ENCODE results near the gene KLHL42.

KLHL42 gene

DNA sequence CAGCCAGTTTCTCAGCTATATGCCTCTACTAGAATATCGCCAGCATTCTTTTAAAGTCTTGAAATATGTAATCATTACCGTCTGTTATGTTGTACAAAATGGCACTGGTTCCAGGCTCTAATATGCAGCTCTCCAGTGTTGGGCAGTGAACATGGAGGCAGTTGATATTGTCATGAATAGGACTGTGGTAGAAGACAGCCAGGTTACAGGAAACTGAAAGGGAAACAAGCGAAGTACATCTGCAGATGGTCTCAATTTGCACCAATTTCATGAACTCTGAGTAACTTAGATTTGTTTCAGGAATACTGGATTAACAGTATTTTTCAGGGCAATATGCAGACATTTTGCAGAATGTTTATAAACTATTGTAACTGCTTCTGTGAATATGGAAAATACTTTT lies 13.4 kb upstream of the KLHL42 start:
- no peak for DNase-seq (ENCODE audit: low read depth in 1 of 2, low spot score in 1 of 2)
- in situ Hi-C loops (cut with HindIII; ENCODE audit: low pct_unique_long_range_greater_than_20kb, low sequenced_read_pairs), result no loop called here
- no peak for TF ChIP-seq JUND (IDR thresholded peaks at IDR 0.05; ENCODE audit: low read depth)

- DNase-seq (ENCODE audit: low read depth in 1 of 2, low spot score in 1 of 2), result no peak
- no peak for TF ChIP-seq JUND (IDR thresholded peaks at IDR 0.05; ENCODE audit: low read depth)
- in situ Hi-C loops (cut with HindIII; ENCODE audit: low pct_unique_long_range_greater_than_20kb, low sequenced_read_pairs), result no loop called here
These were observed 10.8 kb upstream of the KLHL42 start for GRCh38 chr12:27769142-27769673.

GRCh38 chr12:27771481-27772327 lies 8.3 kb upstream of the KLHL42 start:
- no peak for TF ChIP-seq JUND (IDR thresholded peaks at IDR 0.05; ENCODE audit: low read depth)
- in situ Hi-C loops (cut with HindIII; ENCODE audit: low pct_unique_long_range_greater_than_20kb, low sequenced_read_pairs), result no loop called here
- DNase-seq (ENCODE audit: low read depth in 1 of 2, low spot score in 1 of 2), result no peak

- TF ChIP-seq JUND (IDR thresholded peaks at IDR 0.05; ENCODE audit: low read depth), result no peak
- in situ Hi-C loops (cut with HindIII; ENCODE audit: low pct_unique_long_range_greater_than_20kb, low sequenced_read_pairs), result no loop called here
- no peak for DNase-seq (ENCODE audit: low read depth in 1 of 2, low spot score in 1 of 2)
These were observed 7.5 kb upstream of the KLHL42 start for GRCh38 chr12:27772328-27773049.

DNA sequence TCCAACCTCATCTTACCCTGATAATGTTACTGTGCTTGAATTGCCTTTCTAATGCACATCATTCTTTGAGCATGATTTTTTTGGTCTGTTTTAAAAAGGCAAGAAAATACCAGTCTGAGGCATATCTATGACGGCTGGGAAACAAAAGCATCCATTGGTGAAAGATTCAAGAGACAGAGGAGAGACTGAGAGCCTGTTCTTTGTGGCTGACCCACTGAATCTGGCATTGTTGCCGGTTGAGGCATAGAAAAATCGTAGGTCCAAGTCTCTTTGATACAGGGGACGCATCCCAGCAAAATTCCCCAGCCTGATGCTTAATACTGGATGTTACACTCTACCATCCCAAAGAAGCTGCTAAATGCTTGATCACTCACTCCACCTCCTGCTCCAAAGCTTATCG lies 2.9 kb upstream of the KLHL42 start:
- no peak for DNase-seq (ENCODE audit: low read depth in 1 of 2, low spot score in 1 of 2)
- in situ Hi-C loops (cut with HindIII; ENCODE audit: low pct_unique_long_range_greater_than_20kb, low sequenced_read_pairs), result no loop called here
- TF ChIP-seq JUND (IDR thresholded peaks at IDR 0.05; ENCODE audit: low read depth), result no peak

- no peak for TF ChIP-seq JUND (IDR thresholded peaks at IDR 0.05; ENCODE audit: low read depth)
- DNase-seq (ENCODE audit: low read depth in 1 of 2, low spot score in 1 of 2), result no peak
- in situ Hi-C loops (cut with HindIII; ENCODE audit: low pct_unique_long_range_greater_than_20kb, low sequenced_read_pairs), result no loop called here
These were observed 1.8 kb upstream of the KLHL42 start for GRCh38 chr12:27778206-27778605.

GRCh38 chr12:27779416-27779919 lies 565 bp upstream of the KLHL42 start:
- no peak for DNase-seq (ENCODE audit: low read depth in 1 of 2, low spot score in 1 of 2)
- in situ Hi-C loops (cut with HindIII; ENCODE audit: low pct_unique_long_range_greater_than_20kb, low sequenced_read_pairs), result no loop called here
- no peak for TF ChIP-seq JUND (IDR thresholded peaks at IDR 0.05; ENCODE audit: low read depth)

- peak; percentile 31 to 73 for DNase-seq (ENCODE audit: low read depth in 1 of 2, low spot score in 1 of 2)
- TF ChIP-seq JUND (IDR thresholded peaks at IDR 0.05; ENCODE audit: low read depth), result no peak
- in situ Hi-C loops (cut with HindIII; ENCODE audit: low pct_unique_long_range_greater_than_20kb, low sequenced_read_pairs), result no loop called here
These were observed 777 bp downstream of the KLHL42 start for GRCh38 chr12:27780612-27781408.

DNA sequence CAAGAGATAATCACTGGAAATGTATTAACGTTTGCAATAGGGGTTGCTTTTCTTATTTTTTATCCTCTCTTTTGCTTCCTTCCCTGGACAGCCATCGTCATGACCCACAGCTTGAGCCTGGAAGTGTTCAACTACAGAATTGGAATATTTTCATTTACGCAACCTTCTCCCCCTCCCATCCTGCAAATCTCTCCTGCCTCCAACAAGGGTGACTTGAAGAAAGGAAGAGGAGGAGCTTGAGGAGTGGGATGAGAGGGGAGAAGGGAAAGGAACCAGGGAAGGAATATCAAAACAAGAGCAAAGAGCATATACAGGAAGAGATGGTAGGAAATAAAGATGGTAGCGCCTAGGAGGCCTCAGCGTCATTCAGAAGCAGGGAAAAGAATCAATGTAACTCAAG lies 1.6 kb downstream of the KLHL42 start:
- TF ChIP-seq JUND (IDR thresholded peaks at IDR 0.05; ENCODE audit: low read depth), result no peak
- in situ Hi-C loops (cut with HindIII; ENCODE audit: low pct_unique_long_range_greater_than_20kb, low sequenced_read_pairs), result no loop called here
- DNase-seq (ENCODE audit: low read depth in 1 of 2, low spot score in 1 of 2), result no peak

DNA sequence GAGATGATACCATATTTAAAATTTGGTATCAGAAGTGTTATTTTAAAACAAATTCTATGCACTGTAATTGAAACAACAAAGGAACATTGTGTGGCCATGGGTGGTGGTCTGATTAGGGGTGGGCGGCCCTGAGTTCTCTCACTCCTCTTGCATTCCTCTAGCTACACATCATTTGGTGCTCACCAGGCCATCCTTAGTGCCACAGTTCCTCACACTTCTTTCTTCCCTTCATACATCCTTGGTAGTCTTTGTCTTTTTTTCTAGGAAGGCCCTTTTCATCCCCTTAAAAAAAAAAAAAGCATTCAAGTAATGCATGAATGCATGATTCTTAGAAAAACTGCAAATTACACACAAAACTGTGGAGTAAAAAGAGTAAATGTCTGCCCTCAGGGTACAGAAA lies 2.4 kb downstream of the KLHL42 start:
- no peak for TF ChIP-seq JUND (IDR thresholded peaks at IDR 0.05; ENCODE audit: low read depth)
- no peak for DNase-seq (ENCODE audit: low read depth in 1 of 2, low spot score in 1 of 2)
- in situ Hi-C loops (cut with HindIII; ENCODE audit: low pct_unique_long_range_greater_than_20kb, low sequenced_read_pairs), result no loop called here

DNA sequence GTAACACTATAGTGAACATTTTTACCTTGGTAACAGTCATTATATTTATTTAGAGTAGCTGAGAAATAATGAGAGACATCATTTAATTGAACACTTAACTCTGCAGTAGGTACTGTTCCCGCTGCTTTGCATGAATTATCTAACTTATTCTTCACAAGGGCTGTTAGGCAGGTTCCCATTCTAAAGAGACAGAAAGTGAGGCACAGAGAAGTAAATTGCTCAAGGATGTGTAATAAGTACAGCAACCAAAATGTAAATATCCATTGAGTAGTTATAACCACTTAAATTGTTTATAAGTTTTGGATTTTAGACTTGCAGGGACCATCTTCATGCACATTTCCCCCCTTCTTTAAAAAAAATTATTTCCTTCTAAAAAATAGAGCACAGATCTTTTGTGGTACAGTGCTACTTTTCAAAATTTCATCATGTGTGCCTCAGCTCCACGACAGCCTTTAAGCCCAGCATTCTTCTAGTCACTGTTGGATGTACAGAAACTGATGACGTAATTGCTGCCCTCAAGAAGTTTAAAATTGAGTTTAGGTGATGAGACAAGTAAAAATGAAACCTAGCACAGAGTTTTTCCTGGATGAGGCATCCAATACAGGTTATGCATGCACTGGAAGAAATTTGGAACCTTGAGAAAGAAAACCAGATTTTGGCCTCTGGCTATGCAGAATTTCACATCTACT lies 6.0 kb downstream of the KLHL42 start:
- no peak for DNase-seq (ENCODE audit: low read depth in 1 of 2, low spot score in 1 of 2)
- in situ Hi-C loops (cut with HindIII; ENCODE audit: low pct_unique_long_range_greater_than_20kb, low sequenced_read_pairs), result no loop called here
- no peak for TF ChIP-seq JUND (IDR thresholded peaks at IDR 0.05; ENCODE audit: low read depth)

GRCh38 chr12:27787559-27787958 lies 7.5 kb downstream of the KLHL42 start:
- no peak for DNase-seq (ENCODE audit: low read depth in 1 of 2, low spot score in 1 of 2)
- no peak for TF ChIP-seq JUND (IDR thresholded peaks at IDR 0.05; ENCODE audit: low read depth)
- in situ Hi-C loops (cut with HindIII; ENCODE audit: low pct_unique_long_range_greater_than_20kb, low sequenced_read_pairs), result no loop called here

Data from T47D (cell line).